Endothelial cell of umbilical vein (primary cell): ENCODE results near the gene ASTN1.

Experiments
- CTCF ChIP-seq, 2 donors: IDR thresholded peaks; 1 replicate in 1 of 2; 2 replicates in 1 of 2; pipeline ENCODE4 v1.5.1; 2011; ENCODE audit warnings: low read length in 2 of 2, mild to moderate bottlenecking in 2 of 2, moderate library complexity in 2 of 2, control low read depth in 1 of 2, inconsistent platforms in 1 of 2, low read depth in 1 of 2; ENCODE audit not compliant: insufficient read depth in 1 of 2; ENCODE audit errors: extremely low read depth in 1 of 2
- EZH2 ChIP-seq: IDR thresholded peaks from 2 replicates; pipeline ENCODE4 v1.6.1; 2012; ENCODE audit warnings: borderline replicate concordance, low read depth, mild to moderate bottlenecking, moderate library complexity, low read length, inconsistent platforms; ENCODE audit not compliant: severe bottlenecking
- MAX ChIP-seq: IDR thresholded peaks from 2 replicates; pipeline ENCODE4 v1.6.1; 2011; ENCODE audit not compliant: insufficient read depth, insufficient read length
- POLR2A ChIP-seq: IDR thresholded peaks from 2 replicates; pipeline ENCODE4 v1.6.1; 2012; ENCODE audit warnings: low read depth, mild to moderate bottlenecking, control low read depth, low read length

GRCh38 chr1:176858433-176858916 lies 306.0 kb downstream of the ASTN1 start:
- TF ChIP-seq CTCF (IDR thresholded peaks at IDR 0.05; ENCODE audit: extremely low read depth in 1 of 2, insufficient read depth in 1 of 2, low read depth in 1 of 2, low read length in 2 of 2) (no peak), EZH2 (no peak), POLR2A (no peak), MAX (no peak)
